Measurements from ENCODE around the gene KCP. TPM values are rescaled to one million over a fixed set of nuclear protein-coding genes. Genes with fewer than 3 reads are reported as not detected.

The KCP gene
- total and polyA plus RNA-seq, 10 of the 15 experiments (the other 5 are each of a cell fraction or from before 2014, with no cell fraction given): 0.05 to 7.8 (median 2.5) TPM

DNA sequence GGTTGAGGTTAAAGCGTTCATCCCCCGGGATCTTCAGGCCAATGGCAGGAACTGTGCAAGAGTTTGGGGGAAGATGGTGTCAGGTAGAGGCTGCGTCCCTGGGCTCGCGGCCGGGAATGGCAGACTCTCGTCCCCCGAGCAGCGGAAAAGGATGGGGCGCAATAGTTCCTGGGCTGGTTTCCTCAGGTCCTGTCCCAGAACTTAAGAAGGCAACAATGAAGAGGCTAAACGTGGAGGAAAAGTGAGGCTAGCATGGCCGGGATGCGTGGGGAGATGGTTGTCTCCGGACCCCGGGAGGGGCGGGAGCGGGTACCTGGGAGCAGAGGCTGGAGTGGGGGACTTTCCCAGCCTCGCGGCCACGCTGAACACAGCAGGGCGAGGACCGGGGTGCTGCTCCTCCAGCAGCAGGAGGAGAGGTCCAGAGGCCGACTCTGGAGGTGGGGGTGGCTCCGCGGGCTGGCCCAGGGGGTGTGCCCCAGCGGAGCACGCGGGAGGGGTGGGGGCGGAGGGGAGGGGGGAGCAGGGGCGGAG, 28.1 kb upstream of the KCP start (continued):
- TF ChIP-seq, protein P1, sequence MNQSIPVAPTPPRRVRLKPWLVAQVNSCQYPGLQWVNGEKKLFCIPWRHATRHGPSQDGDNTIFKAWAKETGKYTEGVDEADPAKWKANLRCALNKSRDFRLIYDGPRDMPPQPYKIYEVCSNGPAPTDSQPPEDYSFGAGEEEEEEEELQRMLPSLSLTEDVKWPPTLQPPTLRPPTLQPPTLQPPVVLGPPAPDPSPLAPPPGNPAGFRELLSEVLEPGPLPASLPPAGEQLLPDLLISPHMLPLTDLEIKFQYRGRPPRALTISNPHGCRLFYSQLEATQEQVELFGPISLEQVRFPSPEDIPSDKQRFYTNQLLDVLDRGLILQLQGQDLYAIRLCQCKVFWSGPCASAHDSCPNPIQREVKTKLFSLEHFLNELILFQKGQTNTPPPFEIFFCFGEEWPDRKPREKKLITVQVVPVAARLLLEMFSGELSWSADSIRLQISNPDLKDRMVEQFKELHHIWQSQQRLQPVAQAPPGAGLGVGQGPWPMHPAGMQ (IDR thresholded peaks at IDR 0.05; ENCODE audit: borderline replicate concordance): no peak
- TF ChIP-seq IRF4 (IDR thresholded peaks at IDR 0.05; ENCODE audit: low read depth, low read length): no peak
- TF ChIP-seq SP1 (IDR thresholded peaks at IDR 0.05; ENCODE audit: low read depth, low read length): no peak
- TF ChIP-seq IKZF2 (IDR thresholded peaks at IDR 0.05): peak in 1 of 2 experiments; percentile 45; a peak in 1 of 4 replicates
- no peak; the same call in 2 of the 3 replicates for TF ChIP-seq POU2F2 (IDR thresholded peaks at IDR 0.05; ENCODE audit: borderline replicate concordance, low read depth, low read length)
- no peak for TF ChIP-seq RAD21 (IDR thresholded peaks at IDR 0.05; ENCODE audit: insufficient read depth, low read depth, low read length)
- no peak; a peak in 1 of 4 replicates for TF ChIP-seq BHLHE40 (IDR thresholded peaks at IDR 0.05; ENCODE audit: borderline replicate concordance in 1 of 2, low read depth in 2 of 2, low read length in 1 of 2)
- no peak for TF ChIP-seq MEF2A (IDR thresholded peaks at IDR 0.05; ENCODE audit: insufficient read depth, low read depth, low read length)
- TF ChIP-seq, protein P2, sequence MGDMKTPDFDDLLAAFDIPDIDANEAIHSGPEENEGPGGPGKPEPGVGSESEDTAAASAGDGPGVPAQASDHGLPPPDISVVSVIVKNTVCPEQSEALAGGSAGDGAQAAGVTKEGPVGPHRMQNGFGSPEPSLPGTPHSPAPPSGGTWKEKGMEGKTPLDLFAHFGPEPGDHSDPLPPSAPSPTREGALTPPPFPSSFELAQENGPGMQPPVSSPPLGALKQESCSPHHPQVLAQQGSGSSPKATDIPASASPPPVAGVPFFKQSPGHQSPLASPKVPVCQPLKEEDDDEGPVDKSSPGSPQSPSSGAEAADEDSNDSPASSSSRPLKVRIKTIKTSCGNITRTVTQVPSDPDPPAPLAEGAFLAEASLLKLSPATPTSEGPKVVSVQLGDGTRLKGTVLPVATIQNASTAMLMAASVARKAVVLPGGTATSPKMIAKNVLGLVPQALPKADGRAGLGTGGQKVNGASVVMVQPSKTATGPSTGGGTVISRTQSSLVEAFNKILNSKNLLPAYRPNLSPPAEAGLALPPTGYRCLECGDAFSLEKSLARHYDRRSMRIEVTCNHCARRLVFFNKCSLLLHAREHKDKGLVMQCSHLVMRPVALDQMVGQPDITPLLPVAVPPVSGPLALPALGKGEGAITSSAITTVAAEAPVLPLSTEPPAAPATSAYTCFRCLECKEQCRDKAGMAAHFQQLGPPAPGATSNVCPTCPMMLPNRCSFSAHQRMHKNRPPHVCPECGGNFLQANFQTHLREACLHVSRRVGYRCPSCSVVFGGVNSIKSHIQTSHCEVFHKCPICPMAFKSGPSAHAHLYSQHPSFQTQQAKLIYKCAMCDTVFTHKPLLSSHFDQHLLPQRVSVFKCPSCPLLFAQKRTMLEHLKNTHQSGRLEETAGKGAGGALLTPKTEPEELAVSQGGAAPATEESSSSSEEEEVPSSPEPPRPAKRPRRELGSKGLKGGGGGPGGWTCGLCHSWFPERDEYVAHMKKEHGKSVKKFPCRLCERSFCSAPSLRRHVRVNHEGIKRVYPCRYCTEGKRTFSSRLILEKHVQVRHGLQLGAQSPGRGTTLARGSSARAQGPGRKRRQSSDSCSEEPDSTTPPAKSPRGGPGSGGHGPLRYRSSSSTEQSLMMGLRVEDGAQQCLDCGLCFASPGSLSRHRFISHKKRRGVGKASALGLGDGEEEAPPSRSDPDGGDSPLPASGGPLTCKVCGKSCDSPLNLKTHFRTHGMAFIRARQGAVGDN (IDR thresholded peaks at IDR 0.05): peak; percentile 42; the same call in 1 of the 2 replicates
- 0 out of 2 replicates have a peak, but pooled peaks have one; percentile 37 for TF ChIP-seq TAF1 (IDR thresholded peaks at IDR 0.05; ENCODE audit: borderline replicate concordance, low read depth, low read length)

Measured in GM12878 (cell line).